HEK293 (cell line): ENCODE measurements around the gene FKBP5.

Experiments
- CTCF ChIA-PET: fragments of 350-600 bp; formaldehyde crosslinking; extraction: SDS; loops from one replicate; lab custom pipeline; 2021; ENCODE audit warnings: antibody characterized with exemption; lab: Yijun Ruan, JAX
- POLR2A ChIA-PET: fragments of 300-600 bp; formaldehyde crosslinking; extraction: SDS; loops from one replicate; lab custom pipeline; 2020; ENCODE audit warnings: antibody characterized with exemption, inconsistent platforms; lab: Yijun Ruan, JAX
- H3K27ac ChIP-seq: fragments of 200-500 bp; sonication (Bioruptor generic); 2 replicates; pipeline ENCODE4 v1.5.1; 2014; ENCODE audit warnings: low read depth, low read length, control low read depth, inconsistent platforms; ENCODE audit errors: extremely low read depth
- H3K36me3 ChIP-seq, 2 experiments: fragments of 200-500 bp in 1 of 2; sonication (Bioruptor generic) in 1 of 2; 1 replicate in 1 of 2; 2 replicates in 1 of 2; pipeline ENCODE4 v1.5.1; 2014 to 2017; ENCODE audit warnings: inconsistent platforms in 2 of 2, low read length in 2 of 2; ENCODE audit not compliant: control insufficient read depth in 2 of 2, insufficient read depth in 1 of 2
- H3K4me1 ChIP-seq: fragments of 200-500 bp; sonication (Bioruptor generic); 2 replicates; pipeline ENCODE4 v1.5.1; 2014; ENCODE audit warnings: mild to moderate bottlenecking, low read length, inconsistent platforms; ENCODE audit not compliant: control insufficient read depth, insufficient read depth
- H3K4me3 ChIP-seq: 2 replicates; pipeline ENCODE4 v1.5.1; 2011; ENCODE audit warnings: low read depth, mild to moderate bottlenecking, control low read depth, low read length, moderate library complexity
- H3K9me3 ChIP-seq: fragments of 200-500 bp; sonication (Bioruptor generic); 2 replicates; pipeline ENCODE4 v1.5.1; 2014; ENCODE audit warnings: low read depth, low read length, inconsistent platforms; ENCODE audit not compliant: control insufficient read depth, insufficient read depth
- ELK4 ChIP-seq: IDR thresholded peaks from 2 replicates; pipeline ENCODE4 v1.6.1; 2011; ENCODE audit warnings: mild to moderate bottlenecking, low read depth, low read length, borderline replicate concordance
- GLIS2 ChIP-seq: fragments of 450-650 bp; formaldehyde crosslinking; IDR thresholded peaks from 2 replicates; pipeline ENCODE4 v1.5.1; 2016; ENCODE audit warnings: missing biosample characterization, missing genetic modification characterization
- KLF7 ChIP-seq: fragments of 450-650 bp; formaldehyde crosslinking; IDR thresholded peaks from 2 replicates; pipeline ENCODE4 v1.5.1; 2016; ENCODE audit warnings: missing biosample characterization, missing genetic modification characterization, borderline replicate concordance
- MYNN ChIP-seq: fragments of 450-650 bp; formaldehyde crosslinking; IDR thresholded peaks from 2 replicates; pipeline ENCODE4 v1.5.1; 2016; ENCODE audit warnings: missing biosample characterization, missing genetic modification characterization, borderline replicate concordance
- ZBTB49 ChIP-seq: fragments of 450-650 bp; formaldehyde crosslinking; IDR thresholded peaks from 2 replicates; pipeline ENCODE4 v1.5.1; 2016; ENCODE audit warnings: missing biosample characterization, missing genetic modification characterization, low read depth
- ZFP37 ChIP-seq: fragments of 450-650 bp; formaldehyde crosslinking; IDR thresholded peaks from 2 replicates; pipeline ENCODE4 v1.5.1; 2016; ENCODE audit warnings: missing biosample characterization, missing genetic modification characterization
- ZFP69B ChIP-seq: fragments of 450-650 bp; formaldehyde crosslinking; IDR thresholded peaks from 2 replicates; pipeline ENCODE4 v1.5.1; 2016; ENCODE audit warnings: missing biosample characterization, missing genetic modification characterization
- ZNF132 ChIP-seq: fragments of 450-650 bp; formaldehyde crosslinking; IDR thresholded peaks from 2 replicates; pipeline ENCODE4 v1.5.1; 2017; ENCODE audit warnings: missing biosample characterization, missing genetic modification characterization, borderline replicate concordance
- ZNF274 ChIP-seq, 2 experiments: fragments of 200-500 bp in 1 of 2; fragments of 450-650 bp in 1 of 2; sonication (Bioruptor generic) in 1 of 2; formaldehyde crosslinking in 1 of 2; IDR thresholded peaks; 2 replicates each; pipeline versions ENCODE4 v1.5.1 to v1.6.1; 2014 to 2016; ENCODE audit warnings: borderline replicate concordance in 1 of 2, inconsistent platforms in 1 of 2, low read length in 1 of 2, missing biosample characterization in 1 of 2, missing genetic modification characterization in 1 of 2
- ZNF423 ChIP-seq: fragments of 450-650 bp; formaldehyde crosslinking; IDR thresholded peaks from 2 replicates; pipeline ENCODE4 v1.5.1; 2016; ENCODE audit warnings: missing biosample characterization, missing genetic modification characterization
- ZNF488 ChIP-seq: fragments of 450-650 bp; formaldehyde crosslinking; IDR thresholded peaks from 2 replicates; pipeline ENCODE4 v1.5.1; 2016; ENCODE audit warnings: missing biosample characterization, missing genetic modification characterization
- ZNF530 ChIP-seq: fragments of 450-650 bp; formaldehyde crosslinking; IDR thresholded peaks from 2 replicates; pipeline ENCODE4 v1.5.1; 2016; ENCODE audit warnings: low read depth, missing biosample characterization, missing genetic modification characterization
- ZNF596 ChIP-seq: fragments of 450-650 bp; IDR thresholded peaks from 2 replicates; pipeline ENCODE4 v1.5.0; 2018; ENCODE audit warnings: missing biosample characterization, mild to moderate bottlenecking, missing genetic modification characterization, moderate library complexity
- TF ChIP-seq, protein P1 (sequence below): fragments of 450-650 bp; IDR thresholded peaks from 2 replicates; pipeline ENCODE4 v1.5.1; 2018; ENCODE audit warnings: missing biosample characterization, mild to moderate bottlenecking, missing genetic modification characterization
- TF ChIP-seq, protein P2 (sequence below): fragments of 450-650 bp; formaldehyde crosslinking; IDR thresholded peaks from 2 replicates; pipeline ENCODE4 v1.5.1; 2016; ENCODE audit warnings: missing biosample characterization, missing genetic modification characterization, borderline replicate concordance

Gene FKBP5

GRCh38 chr6:35675871-35676459, 12.8 kb downstream of the FKBP5 start:
- Histone ChIP-seq H3K4me1 (peaks cover 16% of the 10 kb centered on the region; the same call in 1 of the 2 replicates), H3K4me3 (no peak overlapping the region), H3K9me3 (no peaks in the 10 kb centered on the region), H3K27ac (no peak overlapping the region), H3K36me3 (peaks cover 0 to 8% of the 10 kb centered on the region in 2 experiments; a peak in 1 of 3 replicates)
- TF ChIP-seq ZFP69B (tag by site-specific recombination) (no peak), ELK4 (no peak), ZNF274 (IDR thresholded peaks at IDR 0.05; ENCODE audit: low read length) (no peak), ZNF274 (tag by site-specific recombination; IDR thresholded peaks at IDR 0.05; ENCODE audit: borderline replicate concordance) (no peak), ZNF530 (tag by site-specific recombination) (no peak), ZNF132 (tag by site-specific recombination) (no peak), ZNF596 (tag by site-specific recombination) (no peak)
- TF ChIP-seq, protein P1, sequence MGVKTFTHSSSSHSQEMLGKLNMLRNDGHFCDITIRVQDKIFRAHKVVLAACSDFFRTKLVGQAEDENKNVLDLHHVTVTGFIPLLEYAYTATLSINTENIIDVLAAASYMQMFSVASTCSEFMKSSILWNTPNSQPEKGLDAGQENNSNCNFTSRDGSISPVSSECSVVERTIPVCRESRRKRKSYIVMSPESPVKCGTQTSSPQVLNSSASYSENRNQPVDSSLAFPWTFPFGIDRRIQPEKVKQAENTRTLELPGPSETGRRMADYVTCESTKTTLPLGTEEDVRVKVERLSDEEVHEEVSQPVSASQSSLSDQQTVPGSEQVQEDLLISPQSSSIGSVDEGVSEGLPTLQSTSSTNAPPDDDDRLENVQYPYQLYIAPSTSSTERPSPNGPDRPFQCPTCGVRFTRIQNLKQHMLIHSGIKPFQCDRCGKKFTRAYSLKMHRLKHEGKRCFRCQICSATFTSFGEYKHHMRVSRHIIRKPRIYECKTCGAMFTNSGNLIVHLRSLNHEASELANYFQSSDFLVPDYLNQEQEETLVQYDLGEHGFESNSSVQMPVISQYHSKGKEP = no peak
- TF ChIP-seq, protein P2, sequence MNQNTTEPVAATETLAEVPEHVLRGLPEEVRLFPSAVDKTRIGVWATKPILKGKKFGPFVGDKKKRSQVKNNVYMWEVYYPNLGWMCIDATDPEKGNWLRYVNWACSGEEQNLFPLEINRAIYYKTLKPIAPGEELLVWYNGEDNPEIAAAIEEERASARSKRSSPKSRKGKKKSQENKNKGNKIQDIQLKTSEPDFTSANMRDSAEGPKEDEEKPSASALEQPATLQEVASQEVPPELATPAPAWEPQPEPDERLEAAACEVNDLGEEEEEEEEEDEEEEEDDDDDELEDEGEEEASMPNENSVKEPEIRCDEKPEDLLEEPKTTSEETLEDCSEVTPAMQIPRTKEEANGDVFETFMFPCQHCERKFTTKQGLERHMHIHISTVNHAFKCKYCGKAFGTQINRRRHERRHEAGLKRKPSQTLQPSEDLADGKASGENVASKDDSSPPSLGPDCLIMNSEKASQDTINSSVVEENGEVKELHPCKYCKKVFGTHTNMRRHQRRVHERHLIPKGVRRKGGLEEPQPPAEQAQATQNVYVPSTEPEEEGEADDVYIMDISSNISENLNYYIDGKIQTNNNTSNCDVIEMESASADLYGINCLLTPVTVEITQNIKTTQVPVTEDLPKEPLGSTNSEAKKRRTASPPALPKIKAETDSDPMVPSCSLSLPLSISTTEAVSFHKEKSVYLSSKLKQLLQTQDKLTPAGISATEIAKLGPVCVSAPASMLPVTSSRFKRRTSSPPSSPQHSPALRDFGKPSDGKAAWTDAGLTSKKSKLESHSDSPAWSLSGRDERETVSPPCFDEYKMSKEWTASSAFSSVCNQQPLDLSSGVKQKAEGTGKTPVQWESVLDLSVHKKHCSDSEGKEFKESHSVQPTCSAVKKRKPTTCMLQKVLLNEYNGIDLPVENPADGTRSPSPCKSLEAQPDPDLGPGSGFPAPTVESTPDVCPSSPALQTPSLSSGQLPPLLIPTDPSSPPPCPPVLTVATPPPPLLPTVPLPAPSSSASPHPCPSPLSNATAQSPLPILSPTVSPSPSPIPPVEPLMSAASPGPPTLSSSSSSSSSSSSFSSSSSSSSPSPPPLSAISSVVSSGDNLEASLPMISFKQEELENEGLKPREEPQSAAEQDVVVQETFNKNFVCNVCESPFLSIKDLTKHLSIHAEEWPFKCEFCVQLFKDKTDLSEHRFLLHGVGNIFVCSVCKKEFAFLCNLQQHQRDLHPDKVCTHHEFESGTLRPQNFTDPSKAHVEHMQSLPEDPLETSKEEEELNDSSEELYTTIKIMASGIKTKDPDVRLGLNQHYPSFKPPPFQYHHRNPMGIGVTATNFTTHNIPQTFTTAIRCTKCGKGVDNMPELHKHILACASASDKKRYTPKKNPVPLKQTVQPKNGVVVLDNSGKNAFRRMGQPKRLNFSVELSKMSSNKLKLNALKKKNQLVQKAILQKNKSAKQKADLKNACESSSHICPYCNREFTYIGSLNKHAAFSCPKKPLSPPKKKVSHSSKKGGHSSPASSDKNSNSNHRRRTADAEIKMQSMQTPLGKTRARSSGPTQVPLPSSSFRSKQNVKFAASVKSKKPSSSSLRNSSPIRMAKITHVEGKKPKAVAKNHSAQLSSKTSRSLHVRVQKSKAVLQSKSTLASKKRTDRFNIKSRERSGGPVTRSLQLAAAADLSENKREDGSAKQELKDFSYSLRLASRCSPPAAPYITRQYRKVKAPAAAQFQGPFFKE (tag by site-specific recombination) = no peak
- POLR2A ChIA-PET = no interaction called here
- CTCF ChIA-PET = interaction anchor here (1.2 kb wide), 1 partner anchor 63 kb away, joined by 3 read pairs; no protein-coding TSS in a partner anchor

GRCh38 chr6:35674594-35674993, 14.1 kb downstream of the FKBP5 start:
- no peak overlapping the region for H3K27ac ChIP-seq
- POLR2A ChIA-PET = interaction anchor here (0.9 to 1.1 kb wide), 2 partner anchors 13 to 201 kb away, joined by 4 to 6 read pairs; no protein-coding TSS in a partner anchor
- H3K4me1 ChIP-seq = peaks cover 17% of the 10 kb centered on the region; the same call in 1 of the 2 replicates
- CTCF ChIA-PET = interaction anchor here (0.6 to 1.7 kb wide), 6 partner anchors 8 to 92 kb away, joined by 3 to 6 read pairs (median 4); no protein-coding TSS in a partner anchor
- H3K9me3 ChIP-seq = no peaks in the 10 kb centered on the region
- no peak for TF ChIP-seq ZBTB49 (tag by site-specific recombination)
- TF ChIP-seq GLIS2 (tag by site-specific recombination) = no peak
- TF ChIP-seq ZNF423 (tag by site-specific recombination) = no peak
- no peak for TF ChIP-seq ZFP37 (tag by site-specific recombination)
- no peak for TF ChIP-seq KLF7 (tag by site-specific recombination)
- TF ChIP-seq ZNF488 = no peak
- TF ChIP-seq MYNN (tag by site-specific recombination) = no peak
- H3K4me3 ChIP-seq = no peak overlapping the region
- peaks cover 0 to 8% of the 10 kb centered on the region in 2 experiments; a peak in 1 of 3 replicates for H3K36me3 ChIP-seq
